Upper lobe of right lung (tissue), 1 donor: ENCODE data around the gene WDR82. TPM values are rescaled to one million over a fixed set of nuclear protein-coding genes. Genes with fewer than 3 reads are reported as not detected.

ENCODE experiments used
- ATAC-seq: fragments of 200-7000 bp; cut with Tn5 transposase; one replicate; pipeline ENCODE4 v1.9.1; 2020; ENCODE audit warnings: mild to moderate bottlenecking, moderate library complexity
- DNase-seq: peaks from one replicate; pipeline ENCODE4 v3.0.0-alpha.2; 2020
- H3K27ac ChIP-seq: fragments of 200-600 bp; one replicate; pipeline ENCODE4 v1.8.0; 2022
- H3K27me3 ChIP-seq: fragments of 200-600 bp; one replicate; pipeline ENCODE4 v1.8.0; 2022; ENCODE audit warnings: mild to moderate bottlenecking
- H3K36me3 ChIP-seq: fragments of 200-600 bp; one replicate; pipeline ENCODE4 v1.8.0; 2022
- H3K4me1 ChIP-seq: fragments of 200-600 bp; one replicate; pipeline ENCODE4 v1.8.0; 2022
- H3K4me3 ChIP-seq: fragments of 200-600 bp; one replicate; pipeline ENCODE4 v1.8.0; 2022; ENCODE audit warnings: mild to moderate bottlenecking
- H3K9me3 ChIP-seq: fragments of 200-600 bp; one replicate; pipeline ENCODE4 v1.8.0; 2022
- intact Hi-C: fragments of 100-400 bp; cut with DNase I; formaldehyde crosslinking; loops from one replicate; pipeline ENCODE4 v1.11.0; 2022
- long read RNA-seq: library from polyadenylated mRNA; unstranded; transcript quantifications from one replicate; pipeline ENCODE4 v2.0.0, GENCODE V29; 2021
- total RNA-seq: library from RNA; stranded (reverse); fragmentation: NEBNext Ultra II Directional; extraction: Animal tissue kit (Norgen Biotek cat#: 25700); gene quantifications from one replicate; pipeline ENCODE4 v1.2.1, GENCODE V29; 2021
- TF ChIP-seq, protein P1 (sequence below): fragments of 200-600 bp; IDR thresholded peaks from one replicate; pipeline ENCODE4 v1.8.0; 2022; ENCODE audit warnings: antibody characterized with exemption
- donor health status: DM: no; HTN: yes; CAD: no; lungs with severe emphysema.

Gene WDR82
- total RNA-seq, result 61.9 TPM
- long read RNA-seq, full-length matches to known transcripts, result 11 of 22 reads
- long read RNA-seq, partial matches to known transcripts, result 4 of 22 reads
- long read RNA-seq, other reads (novel, unspliced or antisense), result 7 of 22 reads

- H3K27ac ChIP-seq, result peak within 1 kb of the TSS; percentile 97
- no peaks in the 10 kb centered on the region for H3K9me3 ChIP-seq
- TF ChIP-seq, protein P1, sequence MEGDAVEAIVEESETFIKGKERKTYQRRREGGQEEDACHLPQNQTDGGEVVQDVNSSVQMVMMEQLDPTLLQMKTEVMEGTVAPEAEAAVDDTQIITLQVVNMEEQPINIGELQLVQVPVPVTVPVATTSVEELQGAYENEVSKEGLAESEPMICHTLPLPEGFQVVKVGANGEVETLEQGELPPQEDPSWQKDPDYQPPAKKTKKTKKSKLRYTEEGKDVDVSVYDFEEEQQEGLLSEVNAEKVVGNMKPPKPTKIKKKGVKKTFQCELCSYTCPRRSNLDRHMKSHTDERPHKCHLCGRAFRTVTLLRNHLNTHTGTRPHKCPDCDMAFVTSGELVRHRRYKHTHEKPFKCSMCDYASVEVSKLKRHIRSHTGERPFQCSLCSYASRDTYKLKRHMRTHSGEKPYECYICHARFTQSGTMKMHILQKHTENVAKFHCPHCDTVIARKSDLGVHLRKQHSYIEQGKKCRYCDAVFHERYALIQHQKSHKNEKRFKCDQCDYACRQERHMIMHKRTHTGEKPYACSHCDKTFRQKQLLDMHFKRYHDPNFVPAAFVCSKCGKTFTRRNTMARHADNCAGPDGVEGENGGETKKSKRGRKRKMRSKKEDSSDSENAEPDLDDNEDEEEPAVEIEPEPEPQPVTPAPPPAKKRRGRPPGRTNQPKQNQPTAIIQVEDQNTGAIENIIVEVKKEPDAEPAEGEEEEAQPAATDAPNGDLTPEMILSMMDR, result peak; percentile 48
- H3K4me1 ChIP-seq, result peaks cover 46% of the 10 kb centered on the region
- DNase-seq, result peak; percentile 99
- no peaks in the 10 kb centered on the region for H3K27me3 ChIP-seq
- H3K4me3 ChIP-seq, result peak within 1 kb of the TSS; percentile 77
- peaks cover 7% of the 10 kb centered on the region for H3K36me3 ChIP-seq
- intact Hi-C loops, result no loop called here
- ATAC-seq, result peak; percentile 98
Observed at GRCh38 chr3:52278510-52279069, at the start of gene WDR82. TSS of gene WDR82 (minus strand) at chr3:52278649. CDS start at chr3:52278361, 288 bp downstream.

GRCh38 chr3:52327486-52328290 lies 49.2 kb upstream of the WDR82 start:
- Histone ChIP-seq H3K27me3 (no peaks in the 10 kb centered on the region), H3K9me3 (no peaks in the 10 kb centered on the region), H3K4me3 (no peak overlapping the region), H3K27ac (no peak overlapping the region), H3K4me1 (no peaks in the 10 kb centered on the region), H3K36me3 (no peaks in the 10 kb centered on the region)
- DNase-seq (no peak), ATAC-seq (no peak)
- intact Hi-C loops, result no loop called here
- TF ChIP-seq, protein P1, result no peak

DNA sequence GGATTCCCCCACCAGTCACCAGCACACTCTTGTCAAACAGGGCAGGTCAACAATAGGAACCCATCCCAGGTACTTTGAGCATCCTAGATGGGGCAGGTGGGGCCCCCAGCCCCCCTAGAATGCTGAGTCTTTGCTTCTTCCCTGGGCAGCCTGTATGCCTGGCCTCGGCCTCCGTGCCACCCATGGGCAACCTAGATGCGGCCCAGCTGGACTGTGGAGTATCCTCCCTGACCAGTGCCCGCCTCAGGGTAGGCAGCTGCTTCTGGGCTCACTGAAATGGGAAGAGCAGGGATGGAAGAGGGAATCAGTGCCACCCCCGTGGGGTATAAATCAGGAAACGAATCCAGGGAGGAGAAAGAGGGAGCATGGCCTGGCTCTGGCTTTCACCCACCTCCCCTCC lies 48.5 kb upstream of the WDR82 start:
- TF ChIP-seq, protein P1, result no peak
- ATAC-seq, result no peak
- DNase-seq, result no peak
- no peaks in the 10 kb centered on the region for H3K36me3 ChIP-seq
- intact Hi-C loops, result no loop called here
- H3K9me3 ChIP-seq, result no peaks in the 10 kb centered on the region
- H3K27ac ChIP-seq, result no peak overlapping the region
- no peak overlapping the region for H3K4me3 ChIP-seq
- no peaks in the 10 kb centered on the region for H3K27me3 ChIP-seq
- no peaks in the 10 kb centered on the region for H3K4me1 ChIP-seq

GRCh38 chr3:52325686-52326085 lies 47.2 kb upstream of the WDR82 start:
- Histone ChIP-seq H3K9me3 (no peaks in the 10 kb centered on the region), H3K36me3 (no peaks in the 10 kb centered on the region), H3K4me3 (no peak overlapping the region), H3K27ac (no peak overlapping the region), H3K4me1 (no peaks in the 10 kb centered on the region), H3K27me3 (no peaks in the 10 kb centered on the region)
- TF ChIP-seq, protein P1, result no peak
- DNase-seq (no peak), ATAC-seq (no peak)
- intact Hi-C loops, result no loop called here

GRCh38 chr3:52324676-52325075 lies 46.2 kb upstream of the WDR82 start:
- ATAC-seq (no peak), DNase-seq (no peak)
- intact Hi-C loops, result no loop called here
- TF ChIP-seq, protein P1, result no peak
- no peaks in the 10 kb centered on the region for H3K4me1 ChIP-seq
- no peaks in the 10 kb centered on the region for H3K9me3 ChIP-seq
- no peak overlapping the region for H3K4me3 ChIP-seq
- no peak overlapping the region for H3K27ac ChIP-seq
- H3K36me3 ChIP-seq, result no peaks in the 10 kb centered on the region
- H3K27me3 ChIP-seq, result no peaks in the 10 kb centered on the region
